Embryonic facial prominence (tissue), 1 donor: ENCODE results near the gene NKAIN2.
"Not testable (repeated sequence)": the region's sequence is repeated elsewhere in the genome, so short reads cannot be mapped to it uniquely, and the experiment has no call there.

ENCODE experiments used
- DNase-seq: peaks from one replicate; pipeline ENCODE4 v3.0.0-alpha.2; 2016; ENCODE audit errors: extremely low spot score

NKAIN2 gene

DNA sequence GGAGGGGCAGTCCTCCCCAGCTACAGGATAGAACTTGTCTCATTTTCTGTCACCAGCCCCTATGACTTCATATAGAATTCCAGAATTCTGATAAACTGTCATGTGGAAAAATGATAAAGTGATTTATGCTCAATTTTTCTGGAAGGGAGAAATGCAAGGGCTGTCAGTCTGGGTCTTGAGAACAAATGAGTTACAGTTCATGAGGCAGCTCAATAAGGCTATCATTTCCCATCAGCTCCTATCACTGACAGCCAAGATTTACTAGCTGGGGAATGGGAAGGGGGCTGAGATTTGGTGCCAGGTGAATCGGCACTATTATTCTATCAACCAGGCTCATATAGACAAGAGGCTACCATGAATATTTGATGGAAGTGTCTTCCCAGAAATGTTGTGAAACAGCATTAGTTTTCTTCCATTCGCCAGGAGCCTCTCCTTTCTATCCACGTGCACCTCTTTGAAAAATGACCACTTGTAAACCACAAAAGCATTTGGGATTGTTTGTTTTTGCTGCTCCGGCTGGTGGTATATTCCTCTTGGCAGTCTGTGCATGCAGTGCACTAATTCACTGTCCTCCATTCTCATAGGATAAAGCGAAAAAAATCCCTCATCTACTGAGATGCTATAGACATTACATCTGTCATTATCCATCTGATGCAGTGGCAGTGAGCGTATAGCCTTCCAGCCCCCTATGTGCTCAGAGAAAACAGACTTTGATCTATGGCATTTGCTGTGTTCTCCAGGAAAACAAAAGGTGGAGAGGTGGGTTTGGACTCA lies 629.9 kb downstream of the NKAIN2 start:
- no peak for DNase-seq

DNA sequence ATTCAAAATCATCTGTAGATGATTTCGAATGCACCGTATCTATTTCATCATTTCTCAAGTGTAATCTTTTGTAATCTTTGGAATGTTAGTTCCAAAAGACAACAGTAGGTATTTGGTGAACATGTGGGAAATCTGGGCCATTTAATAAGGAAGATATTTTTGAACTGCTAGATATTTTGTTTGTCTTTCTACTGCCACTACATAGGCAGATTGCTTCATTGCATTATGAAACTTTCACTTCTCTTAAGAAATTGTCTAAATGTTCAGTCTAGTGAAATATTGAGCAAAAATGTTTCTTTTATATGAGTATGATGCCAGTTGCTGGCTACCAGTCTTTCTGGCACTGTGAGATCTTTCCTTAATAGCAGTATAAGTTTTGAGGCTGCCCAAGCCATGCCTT lies 630.8 kb downstream of the NKAIN2 start:
- no peak for DNase-seq

DNA sequence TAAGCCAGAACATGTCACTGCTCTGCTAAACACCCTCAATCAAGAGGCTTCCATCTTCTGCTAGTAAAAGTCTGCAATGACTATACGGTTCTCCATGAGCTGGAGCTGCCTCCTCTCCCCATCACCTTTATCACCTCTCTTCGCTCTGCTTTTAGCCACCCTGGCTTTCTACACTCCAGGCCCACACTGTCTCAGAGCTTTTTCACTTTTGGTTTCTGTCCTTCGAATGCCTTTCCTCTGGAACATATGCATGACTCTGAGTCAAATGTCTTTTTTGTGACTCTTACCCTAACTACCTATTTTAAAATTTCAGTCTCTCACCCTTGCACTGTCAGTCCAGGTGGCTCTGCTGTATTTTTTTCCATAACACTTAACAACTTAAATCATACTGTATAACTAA lies 633.1 kb downstream of the NKAIN2 start:
- no peak for DNase-seq

DNA sequence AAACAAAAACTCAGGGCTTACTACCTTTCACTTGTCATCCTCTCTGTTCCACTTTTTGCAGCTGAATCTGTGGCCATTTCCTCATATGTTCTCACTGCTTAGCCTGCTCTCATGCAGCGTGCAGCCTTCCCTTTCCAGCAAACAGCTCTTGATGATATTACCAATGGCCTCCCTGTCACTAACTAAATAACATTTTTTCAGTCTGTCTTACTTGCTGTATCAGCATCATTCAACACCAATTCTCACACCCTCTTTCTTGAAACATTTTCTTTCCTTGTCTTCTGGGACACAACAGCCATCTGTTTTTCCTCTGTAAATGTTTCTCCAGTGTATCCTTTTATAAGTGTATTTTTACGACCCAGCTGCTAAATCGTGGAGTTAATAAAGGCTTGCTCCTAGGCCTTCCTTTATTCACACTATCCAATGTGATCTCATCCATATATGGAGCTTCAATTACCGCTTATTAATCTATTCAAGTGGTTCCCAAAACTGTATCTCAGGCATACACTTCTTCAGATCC lies 634.9 kb downstream of the NKAIN2 start:
- no peak for DNase-seq

DNA sequence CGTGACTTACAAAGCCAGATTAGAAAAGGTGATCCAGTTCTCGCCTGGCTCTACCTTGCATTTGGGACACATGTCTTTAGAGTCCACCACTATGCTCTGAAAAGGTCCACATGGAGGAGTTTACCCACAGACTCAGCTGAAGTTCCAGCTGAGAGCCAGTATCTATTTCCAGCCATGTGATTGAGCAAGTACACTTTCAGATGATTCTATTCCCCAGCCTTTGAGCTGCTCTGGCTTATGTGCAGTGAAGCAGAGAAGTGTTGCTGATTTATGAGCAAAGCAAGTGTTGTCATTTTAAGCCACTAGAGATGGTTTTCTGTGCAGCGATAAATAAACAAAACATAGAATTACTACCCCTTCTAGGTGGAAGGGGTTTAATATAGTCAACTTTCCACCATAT lies 637.8 kb downstream of the NKAIN2 start:
- DNase-seq: no peak

DNA sequence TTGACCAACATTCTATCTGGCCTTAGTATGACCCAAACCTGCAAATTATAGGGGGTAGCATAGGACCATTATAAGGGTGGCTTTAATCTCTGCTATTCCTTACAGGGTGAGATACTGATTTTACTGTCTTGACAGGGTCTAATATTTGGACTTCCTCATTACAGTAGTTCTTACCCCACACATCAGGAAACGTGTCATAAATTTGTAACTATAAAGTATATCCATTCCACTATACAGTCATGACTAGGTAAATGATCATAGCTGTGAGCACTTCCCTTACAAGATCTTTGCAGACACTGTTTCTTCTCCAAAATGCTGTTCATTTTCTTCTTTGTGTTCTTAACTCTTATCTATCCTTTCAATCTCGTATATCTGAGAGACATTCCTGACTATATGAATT lies 639.9 kb downstream of the NKAIN2 start:
- no peak for DNase-seq

DNA sequence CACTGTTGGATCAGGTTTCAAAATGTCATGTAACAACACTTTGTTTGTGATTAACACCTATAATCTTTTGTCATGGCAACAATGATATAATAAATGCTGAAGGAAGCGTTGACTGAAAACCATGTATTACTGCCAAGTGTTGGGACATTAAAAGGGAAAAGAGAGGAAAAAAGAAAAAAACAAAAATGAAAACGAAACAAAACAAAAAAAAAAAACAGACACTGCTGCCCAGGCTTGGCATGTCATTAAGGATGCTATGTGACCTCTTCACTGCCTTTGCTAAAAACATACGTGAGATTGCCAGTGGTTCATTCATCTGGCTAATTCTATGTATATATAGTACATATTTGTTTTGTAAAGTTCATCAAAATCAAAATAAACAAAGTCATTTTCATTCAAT lies 641.9 kb downstream of the NKAIN2 start:
- no peak for DNase-seq

DNA sequence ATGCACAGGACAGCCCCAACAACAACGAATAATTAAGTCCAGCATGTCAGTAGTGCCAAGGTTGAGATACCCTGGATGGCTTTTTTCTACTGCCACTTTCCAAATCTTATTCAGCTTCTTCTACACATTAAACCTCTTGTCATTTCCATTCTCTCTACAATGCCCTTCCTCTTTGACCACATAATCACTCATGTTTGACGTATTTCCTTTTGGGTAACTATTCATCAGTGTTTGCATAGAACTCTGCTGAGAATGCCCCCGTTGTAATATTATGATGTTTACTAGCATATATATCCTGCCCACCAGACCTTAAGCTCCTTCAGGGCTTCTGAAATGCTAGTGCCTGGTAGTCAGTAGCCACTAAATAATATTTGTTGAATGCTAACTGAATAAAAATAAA lies 643.3 kb downstream of the NKAIN2 start:
- no peak for DNase-seq

DNA sequence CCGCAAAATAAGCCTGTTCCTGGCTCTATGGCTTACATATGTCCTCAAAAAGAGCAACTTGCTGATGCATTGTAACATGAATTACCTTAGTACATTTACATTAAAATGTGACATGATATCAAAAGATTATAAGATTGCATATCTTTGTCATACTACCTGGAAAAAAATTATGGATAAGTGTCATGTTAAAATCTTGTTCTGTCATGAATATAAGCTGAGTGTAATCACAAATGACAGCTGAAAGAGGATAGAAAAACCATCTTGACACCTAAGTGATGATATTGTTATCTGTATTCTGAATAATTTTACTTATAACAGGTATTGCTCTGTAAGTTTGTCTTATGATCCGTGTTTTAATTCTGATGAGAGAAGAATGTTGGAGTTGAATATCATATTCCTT lies 655.6 kb downstream of the NKAIN2 start:
- no peak for DNase-seq

DNA sequence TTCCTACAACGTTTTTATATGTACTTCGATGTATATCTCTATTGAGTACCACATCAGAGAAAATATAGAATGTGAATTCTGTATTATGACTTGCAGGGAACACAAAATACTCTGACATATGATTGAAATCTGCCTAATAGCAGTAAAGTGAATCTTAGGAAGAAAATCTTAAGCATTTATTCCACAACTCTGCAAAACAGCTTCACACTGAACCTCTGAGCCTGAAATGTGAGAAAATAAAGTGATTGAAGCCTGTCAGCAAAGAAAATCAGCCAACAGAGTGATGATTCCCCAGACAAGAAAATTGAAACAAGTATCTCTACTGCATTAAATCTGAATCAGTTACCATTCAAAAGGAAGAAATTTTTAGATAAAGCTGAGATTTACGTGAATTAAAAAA lies 659.1 kb downstream of the NKAIN2 start:
- no peak for DNase-seq

DNA sequence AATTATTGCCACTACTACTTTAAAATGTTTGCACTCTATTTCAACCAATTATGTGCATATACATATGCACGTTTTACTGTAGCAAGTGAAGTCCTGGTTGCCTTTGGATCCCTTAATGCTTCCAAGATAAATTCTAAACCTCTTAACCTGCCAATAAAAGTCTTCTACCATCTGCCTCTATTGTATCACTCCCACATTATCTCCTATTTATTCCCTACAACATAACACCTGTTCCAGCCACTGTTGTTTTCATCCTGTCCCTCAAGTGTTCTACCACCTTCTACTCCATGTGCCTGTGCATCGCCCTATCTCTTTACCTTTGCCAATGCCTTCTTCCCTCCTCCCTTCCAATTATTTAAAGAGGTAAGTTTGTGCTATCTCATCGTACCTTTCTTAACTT lies 659.6 kb downstream of the NKAIN2 start:
- no peak for DNase-seq

DNA sequence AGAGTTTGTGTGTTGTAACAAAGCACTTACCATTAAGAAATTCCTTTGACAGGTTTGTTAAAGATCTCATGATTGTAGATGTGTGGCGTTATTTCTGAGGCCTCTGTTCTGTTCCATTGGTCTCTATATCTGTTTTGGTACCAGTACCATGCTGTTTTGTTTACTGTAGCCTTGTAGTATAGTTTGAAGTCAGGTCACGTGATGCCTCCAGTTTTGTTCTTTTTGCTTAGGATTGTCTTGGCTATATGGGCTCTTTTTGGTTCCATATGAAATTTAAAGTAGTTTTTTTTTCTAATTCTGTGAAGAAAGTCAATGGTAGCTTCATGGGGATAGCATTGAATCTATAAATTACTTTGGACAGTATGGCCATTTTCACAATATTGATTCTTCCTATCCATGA lies 660.9 kb downstream of the NKAIN2 start:
- DNase-seq: not testable (repeated sequence)

DNA sequence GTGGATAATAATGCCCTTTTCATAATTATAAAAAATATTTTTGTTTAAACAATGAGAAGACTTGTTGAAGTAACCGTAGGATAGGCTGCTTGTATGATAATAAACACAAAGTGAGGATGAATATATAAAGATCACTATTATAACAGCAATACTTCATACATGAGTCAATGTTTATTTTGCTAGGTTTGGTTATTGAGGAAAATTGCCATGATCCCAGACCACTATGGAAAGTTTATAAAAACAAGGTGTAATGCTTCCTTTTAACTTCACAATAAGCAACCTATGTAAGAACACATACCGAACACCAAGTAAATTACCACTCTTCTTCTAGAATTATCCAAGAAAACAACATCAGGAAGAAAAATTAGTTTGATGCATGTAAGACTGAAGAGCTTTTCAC lies 663.3 kb downstream of the NKAIN2 start:
- no peak for DNase-seq

DNA sequence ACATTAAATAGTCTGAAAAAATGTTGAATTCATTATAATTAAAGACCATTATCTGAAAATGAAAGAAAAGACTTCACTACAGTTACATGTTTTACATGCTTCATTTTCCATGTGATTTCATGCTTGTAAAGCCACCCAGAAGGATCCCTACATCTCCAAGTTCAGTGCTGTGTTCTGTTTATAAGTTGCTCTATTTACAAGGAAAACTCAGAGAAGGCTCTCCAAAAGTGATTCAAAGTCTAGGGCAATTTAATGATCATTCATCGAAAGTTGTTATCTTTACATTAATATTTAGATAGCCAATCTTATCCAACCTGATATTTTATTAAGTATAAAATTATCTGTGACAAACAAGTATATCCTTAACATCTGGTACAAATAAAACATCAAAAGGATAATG lies 663.7 kb downstream of the NKAIN2 start:
- no peak for DNase-seq

DNA sequence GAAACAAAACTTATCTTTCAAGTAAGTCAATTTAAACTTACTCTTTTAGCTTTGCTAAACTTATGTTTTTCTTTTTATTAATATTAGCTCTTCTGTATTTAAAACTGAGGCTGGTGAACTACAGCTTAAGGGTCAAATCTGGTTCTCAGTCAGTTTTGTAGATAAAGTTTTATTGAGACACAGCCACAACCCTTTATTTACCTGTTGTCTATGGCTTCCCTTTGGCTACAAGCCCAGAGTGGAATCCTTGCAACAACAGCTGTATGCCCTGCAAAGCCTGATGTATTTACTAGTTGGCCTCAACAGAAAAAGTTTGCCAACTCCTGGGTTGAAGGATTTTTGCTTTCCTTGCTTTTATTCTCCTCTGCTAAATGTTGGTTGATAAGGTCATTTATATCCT lies 667.1 kb downstream of the NKAIN2 start:
- DNase-seq: no peak

DNA sequence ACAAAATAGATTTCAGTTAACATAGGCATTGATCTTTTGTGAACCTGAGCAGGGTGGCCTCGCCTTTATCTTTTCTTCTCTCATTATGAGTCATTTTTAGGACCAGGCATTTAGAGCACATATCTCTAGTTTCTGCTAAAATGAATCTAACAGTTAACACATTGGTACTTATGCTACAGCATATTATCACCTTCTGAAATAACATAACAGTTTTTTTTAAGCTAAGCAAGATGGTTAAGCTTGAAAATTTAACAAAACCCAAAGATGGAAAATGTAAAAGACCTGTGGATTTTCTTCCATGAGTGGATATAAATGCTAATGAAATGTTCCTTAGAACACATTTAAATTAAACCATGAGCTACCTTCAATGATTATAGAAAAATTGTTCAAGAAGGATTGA lies 671.5 kb downstream of the NKAIN2 start:
- no peak for DNase-seq

DNA sequence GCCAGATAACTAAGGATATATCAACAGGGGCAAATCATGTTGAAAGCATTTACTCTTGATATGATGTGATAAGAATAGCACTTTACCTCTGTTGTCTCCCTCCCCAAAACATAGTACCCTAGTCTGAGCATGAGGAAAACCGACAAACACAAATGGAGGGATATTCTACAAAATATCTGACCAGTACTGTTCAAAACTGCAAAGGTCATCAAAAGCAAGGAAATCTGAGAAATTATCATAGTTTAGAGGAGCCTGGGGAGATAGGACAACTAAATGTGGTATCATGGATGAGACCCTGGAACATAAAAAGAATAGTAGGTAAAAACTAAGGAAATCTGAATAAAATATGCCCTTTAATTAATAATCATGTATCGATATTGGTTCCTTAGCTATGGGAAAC lies 675.2 kb downstream of the NKAIN2 start:
- no peak for DNase-seq

DNA sequence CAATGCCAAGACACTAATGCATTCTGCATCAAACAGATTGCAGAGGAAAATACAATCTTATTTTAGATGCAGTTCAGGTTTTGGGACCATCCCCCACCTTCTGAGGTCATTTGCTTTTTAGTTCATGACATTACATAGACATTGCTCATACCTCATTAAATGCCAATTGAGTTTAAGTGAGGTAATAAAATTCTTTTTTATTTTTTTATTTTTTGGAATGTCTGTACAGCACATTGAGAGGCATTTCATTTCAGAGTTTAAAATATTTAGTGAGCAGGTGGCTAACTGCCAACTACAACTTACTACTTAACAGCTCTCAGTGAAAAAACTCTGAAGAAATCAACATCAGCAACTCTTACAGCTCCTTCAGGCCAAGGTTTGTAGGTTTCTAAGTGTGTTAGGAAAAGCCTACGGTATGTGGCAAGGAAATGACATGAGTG lies 676.3 kb downstream of the NKAIN2 start:
- DNase-seq: no peak

DNA sequence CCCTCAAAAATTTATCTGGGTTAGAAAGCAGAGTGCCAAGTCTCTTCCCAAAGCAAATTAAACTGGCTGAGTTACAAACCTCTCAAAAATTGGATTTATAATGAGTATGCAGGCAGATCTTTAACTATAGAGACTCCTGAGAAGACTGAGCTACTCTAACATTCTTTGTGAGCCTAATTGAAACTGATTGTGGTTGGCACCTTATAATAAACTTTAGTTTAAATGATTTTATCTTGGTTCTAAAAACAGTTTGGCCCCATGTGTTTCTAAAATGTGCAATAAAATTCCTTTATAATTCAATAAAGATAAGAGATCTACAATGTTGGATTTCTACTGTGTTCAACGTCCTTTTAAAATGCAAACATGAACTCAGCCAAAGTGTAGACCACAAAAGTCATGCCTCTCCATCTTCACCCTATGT lies 678.4 kb downstream of the NKAIN2 start:
- peak; percentile 34 for DNase-seq

DNA sequence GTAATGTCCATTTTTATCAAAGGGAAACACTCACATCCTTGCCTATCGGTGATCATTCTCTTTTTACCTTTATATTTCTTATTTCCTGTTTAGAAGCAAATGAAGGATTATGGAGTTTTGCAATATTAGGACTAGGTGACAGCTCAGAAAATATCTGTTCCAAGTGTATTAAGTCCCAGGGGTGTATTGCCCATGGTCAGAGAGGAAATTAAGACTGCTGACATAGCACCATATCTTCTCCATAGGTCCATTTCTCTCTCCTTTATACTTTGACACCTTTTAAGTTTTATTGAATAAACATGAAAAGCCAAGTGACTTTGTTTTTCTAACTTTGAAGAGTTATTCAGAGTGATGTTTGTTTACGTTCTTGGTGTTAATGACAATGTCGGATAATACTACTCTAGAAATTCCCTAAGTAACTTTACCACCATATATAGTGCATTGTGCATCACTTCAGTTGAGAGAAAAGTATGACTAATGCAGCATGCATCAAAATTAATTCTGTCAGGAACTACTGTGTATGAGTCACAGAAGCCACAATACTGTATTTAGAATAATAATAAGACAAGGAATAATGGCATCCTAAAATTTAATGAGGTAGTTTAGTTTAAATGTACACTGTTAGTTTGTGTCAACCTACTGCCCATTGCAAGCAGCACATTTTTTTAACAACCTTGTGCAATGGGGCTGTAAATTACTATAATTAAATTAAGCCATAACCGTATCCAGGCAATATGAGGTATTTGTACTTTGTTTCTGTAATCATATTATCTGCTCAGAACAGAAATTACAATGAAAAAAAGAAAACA lies 684.2 kb downstream of the NKAIN2 start:
- DNase-seq: no peak

DNA sequence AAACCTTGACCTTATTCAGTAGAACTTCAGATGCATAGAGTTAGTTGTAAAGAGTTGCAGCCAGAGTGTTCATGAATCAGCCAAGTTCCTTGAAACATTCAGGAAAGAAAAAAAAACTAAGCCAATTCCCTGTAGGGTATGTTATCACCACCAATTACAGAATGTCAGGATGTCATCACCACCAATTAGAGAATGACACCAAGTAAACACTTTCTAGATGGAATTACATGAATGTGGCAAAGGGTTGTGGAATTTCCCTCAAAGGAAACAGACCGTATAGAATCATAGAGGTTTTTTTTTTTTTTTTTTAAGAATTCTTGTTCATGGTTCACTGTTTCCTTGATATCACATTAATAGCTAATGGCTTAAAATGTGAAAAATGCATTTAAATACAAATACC lies 686.5 kb downstream of the NKAIN2 start:
- DNase-seq: no peak

DNA sequence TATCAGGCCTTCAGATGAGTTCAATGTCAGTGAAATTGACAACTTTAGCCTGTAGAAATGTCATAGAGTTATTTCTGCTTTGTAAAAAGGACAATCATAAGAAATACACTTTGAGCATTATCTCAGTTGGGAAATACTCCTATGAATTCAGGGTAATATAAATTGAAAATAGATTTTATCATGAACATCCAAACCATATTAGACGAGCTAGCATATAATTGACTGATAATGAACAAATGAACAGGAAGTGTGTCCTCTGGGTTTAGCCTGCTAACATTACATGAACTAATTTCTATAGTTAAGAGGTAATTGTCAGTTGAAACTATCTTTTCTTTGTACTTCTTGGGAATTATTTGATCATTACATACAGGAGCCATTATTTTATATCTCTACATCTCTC lies 689.6 kb downstream of the NKAIN2 start:
- no peak for DNase-seq
